OCI-LY3 (cell line): ENCODE data around the gene DISP3.

Experiments
- H2AFZ ChIP-seq: fragments of 200-600, 300-600 bp; shearing (Covaris generic); 2 replicates; pipeline ENCODE4 v1.6.0; 2014; ENCODE audit warnings: antibody characterized with exemption, low read depth, low read length
- H3K27ac ChIP-seq: fragments of 200-600, 300-600 bp; sonication (generic); 2 replicates; pipeline ENCODE4 v1.5.1; 2014; ENCODE audit warnings: mild to moderate bottlenecking, low read length, moderate library complexity, mixed read lengths
- H3K27me3 ChIP-seq: fragments of 200-600, 300-600 bp; sonication (generic); 2 replicates; pipeline ENCODE4 v1.6.1; 2014; ENCODE audit warnings: low read depth, low read length, mixed read lengths
- H3K36me3 ChIP-seq: fragments of 200-600, 300-600 bp; sonication (generic); replicated peaks from 2 replicates; pipeline ENCODE3; 2014; ENCODE audit warnings: low read depth, low read length, mixed read lengths
- H3K4me1 ChIP-seq: fragments of 300-600, 200-600 bp; sonication (generic); 2 replicates; pipeline ENCODE4 v1.6.1; 2014; ENCODE audit warnings: low read length, mixed read lengths
- H3K4me2 ChIP-seq: fragments of 200-600, 300-600 bp; sonication (generic); 2 replicates; pipeline ENCODE4 v1.6.1; 2014; ENCODE audit warnings: low read length, mixed read lengths
- H3K4me3 ChIP-seq: fragments of 300-600, 200-600 bp; sonication (generic); 2 replicates; pipeline ENCODE4 v1.5.1; 2014; ENCODE audit warnings: antibody characterized with exemption, mild to moderate bottlenecking, low read length, moderate library complexity
- H3K79me2 ChIP-seq: fragments of 300-600, 200-600 bp; shearing (Covaris generic); 2 replicates; pipeline ENCODE4 v1.6.1; 2014; ENCODE audit warnings: mild to moderate bottlenecking, low read length, mixed read lengths
- H3K9ac ChIP-seq: fragments of 300-600, 200-600 bp; shearing (Covaris generic); 2 replicates; pipeline ENCODE4 v1.6.0; 2014; ENCODE audit warnings: mild to moderate bottlenecking, low read length, moderate library complexity
- H3K9me3 ChIP-seq: fragments of 200-600, 300-600 bp; shearing (Covaris generic); 2 replicates; pipeline ENCODE4 v1.6.1; 2014; ENCODE audit warnings: low read length, mixed read lengths; ENCODE audit not compliant: insufficient read depth
- H4K20me1 ChIP-seq: fragments of 200-600, 300-600 bp; sonication (generic); 2 replicates; pipeline ENCODE4 v1.6.1; 2016; ENCODE audit warnings: low read length, mixed read lengths; ENCODE audit not compliant: insufficient read depth
- CTCF ChIP-seq: fragments of 200-600, 300-600 bp; sonication (generic); IDR thresholded peaks from 2 replicates; pipeline ENCODE4 v1.5.1; 2014; ENCODE audit warnings: antibody characterized with exemption, low read length, low read depth
- EZH2phosphoT487 ChIP-seq: fragments of 200-600 bp; shearing (Covaris generic); IDR thresholded peaks from 2 replicates; pipeline ENCODE4 v1.6.1; 2018; ENCODE audit warnings: antibody characterized with exemption, mixed run types, low read depth

The DISP3 gene

DNA sequence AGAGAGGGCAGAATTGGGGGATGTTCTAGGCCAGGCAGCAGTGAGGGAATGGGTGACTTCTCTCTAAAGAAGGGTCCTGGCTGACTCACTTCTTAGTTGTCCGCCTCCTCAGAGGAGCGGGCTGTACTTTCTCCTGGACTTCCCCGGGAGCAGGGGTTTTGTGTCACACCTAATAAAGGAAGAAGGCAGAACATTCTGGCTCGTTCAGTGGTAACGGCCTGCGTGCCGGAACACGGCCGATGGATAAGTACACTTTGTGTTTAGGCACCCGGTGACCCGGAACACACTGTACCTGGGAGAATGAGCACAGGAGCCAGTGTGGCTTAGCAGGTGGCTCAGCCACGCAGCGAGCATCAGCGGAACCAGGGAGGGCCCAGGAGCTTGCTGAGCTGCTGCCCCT is 90.6 kb downstream of the DISP3 start:
- Histone ChIP-seq H2AFZ (no peak overlapping the region), H3K27me3 (0 out of 2 replicates have a peak, but pooled peaks cover 5% of the 10 kb centered on the region), H3K27ac (no peak overlapping the region), H3K79me2 (no peaks in the 10 kb centered on the region), H4K20me1 (no peaks in the 10 kb centered on the region), H3K4me2 (no peak overlapping the region), H3K36me3 (no peaks in the 10 kb centered on the region), H3K4me1 (peaks cover 15% of the 10 kb centered on the region), H3K9me3 (no peaks in the 10 kb centered on the region), H3K4me3 (no peak overlapping the region), H3K9ac (no peak overlapping the region)
- TF ChIP-seq EZH2phosphoT487 (no peak), CTCF (no peak)

GRCh38 chr1:11569954-11570353 is 91.0 kb downstream of the DISP3 start:
- Histone ChIP-seq H3K27me3 (0 out of 2 replicates have a peak, but pooled peaks cover 5% of the 10 kb centered on the region), H3K9ac (no peak overlapping the region), H3K79me2 (no peaks in the 10 kb centered on the region), H3K4me3 (no peak overlapping the region), H3K4me2 (no peak overlapping the region), H3K27ac (no peak overlapping the region), H3K4me1 (peaks cover 13% of the 10 kb centered on the region), H3K9me3 (no peaks in the 10 kb centered on the region), H4K20me1 (no peaks in the 10 kb centered on the region), H2AFZ (no peak overlapping the region), H3K36me3 (no peaks in the 10 kb centered on the region)
- no peak for TF ChIP-seq CTCF
- no peak for TF ChIP-seq EZH2phosphoT487

DNA sequence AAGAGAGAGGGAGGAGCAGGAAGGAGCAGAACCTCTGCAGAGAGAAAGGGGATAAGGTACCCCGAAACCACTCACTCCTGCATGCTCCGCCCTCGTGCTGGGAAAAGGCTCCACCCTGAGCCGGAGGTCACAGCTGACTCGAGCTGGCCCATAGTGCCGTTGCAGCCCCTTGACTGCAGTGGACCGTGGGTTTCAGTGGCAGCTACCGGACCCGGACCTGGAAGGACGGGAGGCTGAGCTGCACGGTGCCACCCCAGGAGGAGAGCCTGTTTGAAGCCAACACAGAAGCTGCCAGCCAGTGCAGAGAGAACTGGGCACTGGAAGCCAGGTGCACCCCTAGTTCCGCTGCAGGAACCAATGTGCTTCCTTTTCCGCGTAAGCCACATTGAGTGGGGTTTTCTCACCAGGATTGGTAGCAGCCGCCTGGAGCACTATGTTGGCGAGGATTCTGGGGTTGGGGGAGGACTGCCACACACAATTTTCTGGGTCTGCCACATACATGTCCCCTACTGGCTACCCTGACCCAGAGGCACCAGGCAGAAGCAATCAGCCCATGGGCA is 91.9 kb downstream of the DISP3 start:
- TF ChIP-seq CTCF (no peak), EZH2phosphoT487 (no peak)
- Histone ChIP-seq H3K27ac (no peak overlapping the region), H3K4me2 (no peak overlapping the region), H3K4me1 (peaks cover 8% of the 10 kb centered on the region; the same call in 1 of the 2 replicates), H3K36me3 (no peaks in the 10 kb centered on the region), H3K4me3 (no peak overlapping the region), H3K79me2 (no peaks in the 10 kb centered on the region), H3K27me3 (0 out of 2 replicates have a peak, but pooled peaks cover 5% of the 10 kb centered on the region), H4K20me1 (no peaks in the 10 kb centered on the region), H3K9ac (no peak overlapping the region), H2AFZ (no peak overlapping the region), H3K9me3 (no peaks in the 10 kb centered on the region)

DNA sequence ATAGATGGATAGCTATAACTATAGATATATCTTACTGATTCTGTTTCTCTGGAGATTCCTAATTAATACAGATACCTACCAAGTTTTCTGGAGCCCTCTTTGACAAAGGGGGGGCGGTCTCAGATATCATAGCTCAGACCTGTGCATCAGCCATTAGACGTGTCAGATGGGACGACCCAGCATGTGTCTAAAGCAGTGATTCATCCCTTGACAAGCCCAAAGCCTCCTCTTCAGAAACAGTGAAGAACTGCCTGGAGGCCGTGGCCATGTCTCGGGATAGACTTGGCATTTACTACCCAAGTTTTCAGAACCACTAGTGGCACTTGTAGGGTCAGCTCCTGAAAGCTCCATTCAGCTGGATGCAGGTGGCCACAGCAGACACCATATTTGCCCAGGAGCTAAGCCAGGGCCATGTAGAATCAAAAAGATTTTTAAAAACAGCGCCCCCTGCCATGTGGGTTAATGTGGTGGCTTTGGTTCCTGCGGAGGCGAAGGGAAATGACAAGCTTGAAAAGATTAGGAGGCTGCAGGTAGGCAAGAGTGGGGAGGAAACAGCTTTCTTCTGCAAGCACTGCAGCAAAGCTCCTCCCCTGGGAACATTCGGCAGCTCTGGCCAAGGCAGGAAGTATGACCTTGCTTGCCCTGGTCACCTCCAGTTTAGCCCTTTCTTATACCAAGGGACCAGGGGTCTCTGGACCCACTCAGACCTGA is 93.1 kb downstream of the DISP3 start:
- Histone ChIP-seq H4K20me1 (no peaks in the 10 kb centered on the region), H3K36me3 (no peaks in the 10 kb centered on the region), H3K9me3 (no peaks in the 10 kb centered on the region), H3K27me3 (0 out of 2 replicates have a peak, but pooled peaks cover 5% of the 10 kb centered on the region), H3K4me3 (no peak overlapping the region), H3K79me2 (no peaks in the 10 kb centered on the region), H3K27ac (no peak overlapping the region), H3K4me1 (peaks cover 4% of the 10 kb centered on the region; the same call in 1 of the 2 replicates), H2AFZ (no peak overlapping the region), H3K4me2 (no peak overlapping the region), H3K9ac (no peak overlapping the region)
- TF ChIP-seq CTCF, result peak; percentile 22; the same call in 1 of the 2 replicates
- TF ChIP-seq EZH2phosphoT487, result no peak
